ENCODE results near the gene PTPRN2.

PTPRN2 gene

GRCh38 chr7:158143196-158144120 is 444.2 kb downstream of the PTPRN2 start:
- no peak for DNase-seq

GRCh38 chr7:158142657-158143056 is 445.0 kb downstream of the PTPRN2 start:
- DNase-seq: no peak

- DNase-seq: no peak
Measured at GRCh38 chr7:158141806-158142518, 445.7 kb downstream of the PTPRN2 start.

GRCh38 chr7:158141221-158141582 is 446.4 kb downstream of the PTPRN2 start:
- no peak for DNase-seq

GRCh38 chr7:158140538-158141220 is 446.9 kb downstream of the PTPRN2 start:
- DNase-seq: no peak

- no peak for DNase-seq
Measured at GRCh38 chr7:158139499-158139898, 448.1 kb downstream of the PTPRN2 start.

- DNase-seq: no peak
Measured at GRCh38 chr7:158138329-158138597, 449.4 kb downstream of the PTPRN2 start.

GRCh38 chr7:158137516-158138328 is 449.9 kb downstream of the PTPRN2 start:
- DNase-seq: no peak

- DNase-seq: no peak
Measured at GRCh38 chr7:158135931-158136330, 451.7 kb downstream of the PTPRN2 start.

GRCh38 chr7:158134824-158135223 is 452.8 kb downstream of the PTPRN2 start:
- DNase-seq: no peak

- no peak for DNase-seq
Measured at GRCh38 chr7:158133515-158134271, 453.9 kb downstream of the PTPRN2 start.

GRCh38 chr7:158133057-158133456 is 454.6 kb downstream of the PTPRN2 start:
- DNase-seq: no peak

GRCh38 chr7:158130023-158130409 is 457.6 kb downstream of the PTPRN2 start:
- DNase-seq: no peak

GRCh38 chr7:158129037-158130022 is 458.3 kb downstream of the PTPRN2 start:
- DNase-seq: no peak

GRCh38 chr7:158128572-158128971 is 459.1 kb downstream of the PTPRN2 start:
- no peak for DNase-seq

- DNase-seq: no peak
Measured at GRCh38 chr7:158127241-158127640, 460.4 kb downstream of the PTPRN2 start.

- no peak for DNase-seq
Measured at GRCh38 chr7:158126661-158127060, 461.0 kb downstream of the PTPRN2 start.

GRCh38 chr7:158125721-158126120 is 461.9 kb downstream of the PTPRN2 start:
- DNase-seq: no peak

GRCh38 chr7:158125091-158125490 is 462.5 kb downstream of the PTPRN2 start:
- DNase-seq: no peak

GRCh38 chr7:158124671-158125079 is 462.9 kb downstream of the PTPRN2 start:
- DNase-seq: no peak

- no peak for DNase-seq
Measured at GRCh38 chr7:158123753-158124152, 463.9 kb downstream of the PTPRN2 start.
